GM06990 (cell line): ENCODE measurements around the gene PAPLN.

Experiments used
- DNase-seq: peaks from one replicate; pipeline ENCODE4 v3.0.0-alpha.2; 2011; ENCODE audit not compliant: insufficient read length; ENCODE audit errors: extremely low read depth
- H3K27me3 ChIP-seq: replicated peaks from 2 replicates; pipeline ENCODE4 v1.6.0; 2011; ENCODE audit warnings: low read length; ENCODE audit not compliant: control insufficient read depth, insufficient read depth
- H3K36me3 ChIP-seq: 2 replicates; pipeline ENCODE4 v1.5.1; 2011; ENCODE audit warnings: low read length; ENCODE audit not compliant: control insufficient read depth, insufficient read depth
- H3K4me3 ChIP-seq: replicated peaks from 2 replicates; pipeline ENCODE4 v1.5.1; 2011; ENCODE audit warnings: low read depth, mild to moderate bottlenecking, control low read depth, low read length
- TF ChIP-seq, protein P1 (sequence below): IDR thresholded peaks from 2 replicates; pipeline ENCODE4 v1.5.1; 2011; ENCODE audit warnings: low read length, control low read depth, mild to moderate bottlenecking, inconsistent platforms; ENCODE audit not compliant: insufficient read depth, poor library complexity, severe bottlenecking

The PAPLN gene

DNA sequence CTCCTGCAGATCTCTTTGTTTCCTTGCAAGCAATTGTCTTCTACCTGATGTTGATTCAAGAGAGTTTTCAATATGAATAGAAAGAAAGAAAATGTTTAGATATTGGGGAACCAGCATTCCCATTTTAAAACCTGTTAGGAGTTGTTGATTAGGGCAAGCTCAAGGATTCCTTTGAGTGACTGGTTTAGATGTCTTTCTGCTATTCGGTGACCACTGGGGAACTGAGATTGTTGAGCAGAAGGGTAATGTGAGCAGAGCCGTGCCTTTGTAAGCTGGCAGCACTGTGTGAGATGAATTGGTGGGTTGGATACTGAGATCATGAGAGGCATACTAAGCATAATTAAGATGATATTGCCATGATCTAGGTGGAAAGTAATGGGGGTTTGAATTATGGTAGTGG, 39.1 kb upstream of the PAPLN start:
- Histone ChIP-seq H3K27me3 (no peaks in the 10 kb centered on the region), H3K4me3 (no peak overlapping the region), H3K36me3 (peaks cover 2% of the 10 kb centered on the region)
- TF ChIP-seq, protein P1, sequence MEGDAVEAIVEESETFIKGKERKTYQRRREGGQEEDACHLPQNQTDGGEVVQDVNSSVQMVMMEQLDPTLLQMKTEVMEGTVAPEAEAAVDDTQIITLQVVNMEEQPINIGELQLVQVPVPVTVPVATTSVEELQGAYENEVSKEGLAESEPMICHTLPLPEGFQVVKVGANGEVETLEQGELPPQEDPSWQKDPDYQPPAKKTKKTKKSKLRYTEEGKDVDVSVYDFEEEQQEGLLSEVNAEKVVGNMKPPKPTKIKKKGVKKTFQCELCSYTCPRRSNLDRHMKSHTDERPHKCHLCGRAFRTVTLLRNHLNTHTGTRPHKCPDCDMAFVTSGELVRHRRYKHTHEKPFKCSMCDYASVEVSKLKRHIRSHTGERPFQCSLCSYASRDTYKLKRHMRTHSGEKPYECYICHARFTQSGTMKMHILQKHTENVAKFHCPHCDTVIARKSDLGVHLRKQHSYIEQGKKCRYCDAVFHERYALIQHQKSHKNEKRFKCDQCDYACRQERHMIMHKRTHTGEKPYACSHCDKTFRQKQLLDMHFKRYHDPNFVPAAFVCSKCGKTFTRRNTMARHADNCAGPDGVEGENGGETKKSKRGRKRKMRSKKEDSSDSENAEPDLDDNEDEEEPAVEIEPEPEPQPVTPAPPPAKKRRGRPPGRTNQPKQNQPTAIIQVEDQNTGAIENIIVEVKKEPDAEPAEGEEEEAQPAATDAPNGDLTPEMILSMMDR: no peak
- no peak for DNase-seq

DNA sequence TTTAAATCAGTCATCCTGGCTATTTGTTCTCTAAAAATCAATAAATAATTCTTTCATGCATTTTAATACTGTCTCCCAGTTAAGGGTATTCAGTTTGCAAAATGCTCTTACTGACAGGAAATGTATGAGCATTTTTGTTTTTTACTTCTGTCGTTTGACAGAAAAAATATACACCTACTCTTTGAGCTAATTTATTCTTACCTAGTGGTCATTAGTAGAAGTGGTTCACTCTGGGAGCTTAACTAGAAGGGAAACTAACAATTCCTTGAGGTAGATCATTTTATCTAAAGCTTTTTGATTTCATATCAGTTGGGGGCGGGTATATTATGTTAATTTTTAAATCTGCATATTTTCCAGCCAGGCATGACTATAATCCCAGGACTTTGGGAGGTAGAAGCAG, 33.8 kb upstream of the PAPLN start:
- no peaks in the 10 kb centered on the region for H3K27me3 ChIP-seq
- H3K4me3 ChIP-seq: no peak overlapping the region
- TF ChIP-seq, protein P1: no peak
- peaks cover 14% of the 10 kb centered on the region for H3K36me3 ChIP-seq
- DNase-seq: no peak

DNA sequence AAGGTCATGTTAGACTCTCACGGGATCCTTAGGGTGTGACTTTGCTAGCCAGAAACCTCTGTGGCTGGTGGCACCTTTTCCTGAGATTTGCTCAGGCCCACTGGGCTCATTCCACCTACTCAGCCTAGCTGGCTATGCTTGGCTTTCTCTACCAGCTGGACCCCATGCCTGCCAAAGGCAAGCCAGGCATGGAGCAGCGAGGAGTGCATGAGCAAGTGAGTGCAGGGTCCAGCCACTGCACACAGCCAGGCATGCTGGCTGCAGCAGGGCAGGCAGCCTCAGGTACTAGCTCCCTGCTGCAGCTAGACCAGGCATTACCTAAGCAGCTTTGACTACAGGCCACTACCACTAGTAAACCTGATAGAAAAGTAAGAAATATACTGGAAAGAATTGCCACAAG, 29.7 kb upstream of the PAPLN start:
- TF ChIP-seq, protein P1: no peak
- peaks cover 21% of the 10 kb centered on the region for H3K36me3 ChIP-seq
- no peaks in the 10 kb centered on the region for H3K27me3 ChIP-seq
- no peak for DNase-seq
- H3K4me3 ChIP-seq: no peak overlapping the region

DNA sequence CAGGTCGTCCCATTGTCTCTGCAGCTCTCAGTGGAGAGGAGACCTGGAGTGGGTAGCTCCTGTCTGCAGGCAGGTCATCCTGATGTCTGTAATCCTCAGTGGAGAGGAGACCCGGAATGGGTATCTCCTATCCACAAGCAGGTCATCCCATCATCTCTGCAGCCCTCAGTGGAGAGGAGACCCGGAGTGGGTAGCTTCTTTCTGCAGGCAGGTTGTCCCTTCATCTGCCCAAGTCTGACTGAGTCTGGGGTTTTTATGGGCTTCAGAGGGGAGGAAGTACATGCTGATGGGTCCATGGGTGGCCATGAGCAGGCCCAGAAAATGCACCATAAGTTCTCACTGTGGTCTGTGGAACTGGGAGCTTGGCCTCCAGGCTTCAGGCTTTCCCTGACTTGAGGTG, 28.9 kb upstream of the PAPLN start:
- Histone ChIP-seq H3K27me3 (no peaks in the 10 kb centered on the region), H3K36me3 (peaks cover 24% of the 10 kb centered on the region), H3K4me3 (no peak overlapping the region)
- TF ChIP-seq, protein P1: no peak
- DNase-seq: no peak

DNA sequence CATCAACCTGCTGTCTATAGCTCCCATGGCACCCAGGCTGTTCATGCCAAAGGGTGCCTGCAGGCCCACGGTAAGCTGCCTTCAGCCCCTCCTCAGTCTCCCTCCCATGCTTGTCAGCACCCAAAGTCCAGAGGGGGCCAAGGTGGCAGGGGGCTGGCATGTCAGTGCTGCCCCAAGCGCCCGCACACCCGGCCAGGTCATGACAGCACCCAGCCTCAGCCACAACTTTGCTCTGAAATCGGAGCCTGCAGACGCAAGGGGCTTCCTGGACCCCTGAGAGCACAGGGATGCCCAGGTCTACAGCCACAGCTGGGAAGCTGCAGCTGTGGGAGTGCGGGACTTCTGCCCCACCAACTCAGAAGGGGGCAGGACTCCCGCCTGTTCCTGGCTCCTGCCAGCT, 28.5 kb upstream of the PAPLN start:
- no peak overlapping the region for H3K4me3 ChIP-seq
- peaks cover 24% of the 10 kb centered on the region for H3K36me3 ChIP-seq
- TF ChIP-seq, protein P1: no peak
- no peak for DNase-seq
- H3K27me3 ChIP-seq: no peaks in the 10 kb centered on the region

DNA sequence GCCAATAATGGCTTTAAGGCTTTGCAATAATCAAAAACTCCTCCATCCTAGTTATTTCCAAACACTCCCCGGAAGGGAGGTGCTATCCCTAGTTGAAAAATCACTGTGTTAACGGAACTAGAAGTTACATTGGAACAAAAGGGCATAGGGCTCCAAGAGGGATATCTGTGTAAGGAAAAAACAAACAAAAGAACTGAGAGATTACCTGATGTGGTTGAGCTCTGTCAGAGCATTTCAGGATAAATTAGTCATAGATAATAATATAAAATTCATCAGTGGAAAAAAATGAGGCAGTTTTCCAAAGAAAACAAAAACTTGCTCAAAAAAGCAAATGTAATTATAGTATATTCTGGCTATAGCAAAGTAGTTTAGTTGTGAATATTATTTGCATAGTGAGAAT, 27.4 kb upstream of the PAPLN start:
- DNase-seq: no peak
- Histone ChIP-seq H3K36me3 (peaks cover 24% of the 10 kb centered on the region), H3K4me3 (no peak overlapping the region), H3K27me3 (no peaks in the 10 kb centered on the region)
- TF ChIP-seq, protein P1: no peak
